HG03095 (cell line): Measurements from ENCODE around the gene VPS13C.

Source experiments
- ATAC-seq: cut with Tn5 transposase; IDR thresholded peaks from one replicate; pipeline ENCODE4 v1.9.1; 2021; ENCODE audit warnings: moderate library complexity; ENCODE audit not compliant: unreplicated experiment

The VPS13C gene

GRCh38 chr15:61943992-61944391, 116.3 kb downstream of the VPS13C start:
- ATAC-seq = no peak

- ATAC-seq = no peak
These were observed 122.0 kb downstream of the VPS13C start for GRCh38 chr15:61938249-61938648.

- no peak for ATAC-seq
These were observed 123.6 kb downstream of the VPS13C start for GRCh38 chr15:61936528-61937195.

- no peak for ATAC-seq
These were observed 124.8 kb downstream of the VPS13C start for GRCh38 chr15:61935493-61935892.

- ATAC-seq = no peak
These were observed 130.8 kb downstream of the VPS13C start for GRCh38 chr15:61929452-61929851.

GRCh38 chr15:61923173-61923572, 137.1 kb downstream of the VPS13C start:
- no peak for ATAC-seq

- ATAC-seq = no peak
These were observed 139.2 kb downstream of the VPS13C start for GRCh38 chr15:61921093-61921492.

GRCh38 chr15:61917457-61917856, 142.8 kb downstream of the VPS13C start:
- no peak for ATAC-seq

- no peak for ATAC-seq
These were observed 144.1 kb downstream of the VPS13C start for GRCh38 chr15:61916104-61916503.

- no peak for ATAC-seq
These were observed 144.6 kb downstream of the VPS13C start for GRCh38 chr15:61915640-61916039.

- ATAC-seq = no peak
These were observed 149.3 kb downstream of the VPS13C start for GRCh38 chr15:61910839-61911369.

GRCh38 chr15:61908241-61908640, 152.0 kb downstream of the VPS13C start:
- no peak for ATAC-seq

GRCh38 chr15:61907753-61908086, 152.5 kb downstream of the VPS13C start:
- ATAC-seq = no peak

- no peak for ATAC-seq
These were observed 153.1 kb downstream of the VPS13C start for GRCh38 chr15:61906961-61907752.

- ATAC-seq = no peak
These were observed 167.1 kb downstream of the VPS13C start for GRCh38 chr15:61893146-61893545.

- no peak for ATAC-seq
These were observed 168.1 kb downstream of the VPS13C start for GRCh38 chr15:61892140-61892539.

GRCh38 chr15:61890106-61890505, 170.1 kb downstream of the VPS13C start:
- no peak for ATAC-seq

GRCh38 chr15:61889706-61890105, 170.5 kb downstream of the VPS13C start:
- no peak for ATAC-seq

GRCh38 chr15:61888074-61888780, 172.0 kb downstream of the VPS13C start:
- ATAC-seq = no peak

- ATAC-seq = no peak
These were observed 180.2 kb downstream of the VPS13C start for GRCh38 chr15:61880084-61880483.

- ATAC-seq = no peak
These were observed 181.0 kb downstream of the VPS13C start for GRCh38 chr15:61879219-61879618.
